Activated CD4-positive, alpha-beta T cell treated with anti-CD3 and anti-CD28 coated beads, Interleukin-2, amount 10 ng/mL, durations not matched to agents 7 days and 5 days (primary cell): ENCODE results near the gene ARG2. TPM values are rescaled to one million over a fixed set of nuclear protein-coding genes. Genes with fewer than 3 reads are reported as not detected.
A peak's percentile ranks its signal among the peaks of the same experiment; 100 is the strongest.
"Not testable (repeated sequence)": the region's sequence is repeated elsewhere in the genome, so short reads cannot be mapped to it uniquely, and the experiment has no call there.

Experiments used
- CTCF ChIA-PET: fragments of 350-600 bp; sonication (Branson Sonifier 250); formaldehyde crosslinking; loops from one replicate; lab custom pipeline; 2021; ENCODE audit warnings: antibody characterized with exemption; lab: Charles Lee
- POLR2A ChIA-PET: fragments of 350-600 bp; sonication (Branson Sonifier 250); formaldehyde crosslinking; loops from one replicate; lab custom pipeline; 2021; ENCODE audit warnings: antibody characterized with exemption; lab: Charles Lee
- DNase-seq: peaks from one replicate; pipeline ENCODE4 v3.0.0-alpha.2; 2020
- H3K27ac Mint-ChIP-seq: one replicate; pipeline ENCODE4 v1.8.0; 2021; ENCODE audit warnings: mild to moderate bottlenecking, moderate library complexity, mixed read lengths
- H3K27me3 Mint-ChIP-seq: one replicate; pipeline ENCODE4 v1.8.0; 2021; ENCODE audit warnings: mixed read lengths
- H3K36me3 Mint-ChIP-seq: one replicate; pipeline ENCODE4 v1.8.0; 2021; ENCODE audit warnings: low read depth, mixed read lengths
- H3K4me1 Mint-ChIP-seq: one replicate; pipeline ENCODE4 v1.8.0; 2021; ENCODE audit warnings: mixed read lengths
- H3K4me3 Mint-ChIP-seq: one replicate; pipeline ENCODE4 v1.8.0; 2021; ENCODE audit warnings: mild to moderate bottlenecking, moderate library complexity, mixed read lengths
- H3K9me3 Mint-ChIP-seq: one replicate; pipeline ENCODE4 v1.8.0; 2021; ENCODE audit warnings: mixed read lengths
- total RNA-seq, 2 experiments: library from RNA; stranded (reverse); gene quantifications; one replicate each; pipeline ENCODE4 v1.2.3, GENCODE V29; 2021

Gene ARG2
- total RNA-seq, 2 experiments from 2014 or later: 1.0 to 1.6 TPM

DNA sequence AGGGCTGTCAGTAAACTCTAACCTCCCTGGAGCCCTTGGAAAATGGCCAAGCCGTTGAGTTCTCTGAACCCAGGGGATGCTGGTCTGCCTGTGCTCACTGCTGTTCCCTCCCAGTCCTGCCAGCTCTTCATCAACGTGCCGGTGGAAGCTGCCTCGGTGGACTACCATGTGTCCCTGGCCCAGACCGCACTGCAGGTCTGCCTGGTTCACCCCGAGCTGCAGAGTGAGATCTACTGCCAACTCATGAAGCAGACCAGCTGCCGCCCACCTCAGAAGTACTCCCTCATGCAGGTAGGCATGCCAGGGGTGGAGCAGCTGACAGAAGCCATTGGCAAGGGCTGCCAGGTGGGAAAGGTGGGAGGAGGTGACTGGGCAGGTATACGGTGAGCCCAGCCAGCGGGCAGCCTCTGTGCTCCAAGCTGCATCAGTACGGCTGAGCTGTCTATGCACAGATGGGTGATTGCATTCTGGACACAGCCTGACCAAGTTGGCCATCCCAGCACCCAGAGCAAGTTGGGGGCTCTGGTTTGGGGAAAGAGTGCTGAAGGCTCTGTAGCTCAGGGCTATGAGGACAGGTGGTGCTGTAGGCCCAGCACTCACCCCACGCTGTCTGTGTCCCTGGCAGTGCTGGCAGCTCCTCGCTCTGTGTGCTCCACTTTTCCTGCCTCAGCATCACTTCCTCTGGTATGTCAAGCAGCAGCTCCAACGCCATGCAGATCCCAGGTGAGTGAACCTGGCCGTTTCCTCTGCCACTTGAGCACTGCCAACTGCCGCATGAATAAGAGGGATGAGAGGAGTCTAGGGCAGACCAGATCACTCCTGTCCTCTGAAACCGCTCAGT, 41.6 kb upstream of the ARG2 start:
- H3K4me1 Mint-ChIP-seq: peaks cover 7% of the 10 kb centered on the region
- ChIA-PET POLR2A (no interaction called here), CTCF (interaction anchor here (0.6 to 1.5 kb wide), 5 partner anchors 10 to 243 kb away, joined by 3 to 4 read pairs (median 4); no protein-coding TSS in a partner anchor)
- no peaks in the 10 kb centered on the region for H3K27me3 Mint-ChIP-seq
- H3K9me3 Mint-ChIP-seq: no peaks in the 10 kb centered on the region
- DNase-seq: no peak
- no peak overlapping the region for H3K27ac Mint-ChIP-seq
- H3K4me3 Mint-ChIP-seq: no peak overlapping the region
- no peaks in the 10 kb centered on the region for H3K36me3 Mint-ChIP-seq

DNA sequence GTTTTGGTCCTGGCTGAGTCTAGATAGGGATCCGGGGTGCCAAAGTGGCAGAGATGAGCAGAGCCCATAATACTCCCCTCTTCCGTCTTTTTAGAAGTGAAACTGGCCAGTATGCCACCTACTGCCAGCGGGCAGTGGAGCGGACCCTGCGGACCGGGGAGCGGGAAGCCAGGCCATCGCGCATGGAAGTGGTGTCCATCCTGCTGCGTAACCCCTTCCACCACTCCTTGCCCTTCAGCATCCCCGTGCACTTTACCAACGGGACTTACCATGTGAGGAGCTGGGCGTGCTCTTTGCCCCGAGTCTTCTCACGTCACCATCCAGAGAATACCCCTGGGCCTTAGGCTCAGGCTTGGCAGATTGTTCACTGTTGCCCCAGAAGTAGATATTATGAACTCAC, 40.7 kb upstream of the ARG2 start:
- H3K27me3 Mint-ChIP-seq: no peaks in the 10 kb centered on the region
- no peak overlapping the region for H3K27ac Mint-ChIP-seq
- no peaks in the 10 kb centered on the region for H3K9me3 Mint-ChIP-seq
- H3K4me3 Mint-ChIP-seq: no peak overlapping the region
- no peaks in the 10 kb centered on the region for H3K36me3 Mint-ChIP-seq
- POLR2A ChIA-PET: no interaction called here
- DNase-seq: no peak
- peaks cover 7% of the 10 kb centered on the region for H3K4me1 Mint-ChIP-seq
- CTCF ChIA-PET: interaction anchor here (0.8 to 2.5 kb wide), 3 partner anchors 8 to 27 kb away, joined by 3 to 10 read pairs (median 4); no protein-coding TSS in a partner anchor

- POLR2A ChIA-PET: no interaction called here
- DNase-seq: no peak
Observed at GRCh38 chr14:67579636-67580035, 40.1 kb upstream of the ARG2 start.

DNA sequence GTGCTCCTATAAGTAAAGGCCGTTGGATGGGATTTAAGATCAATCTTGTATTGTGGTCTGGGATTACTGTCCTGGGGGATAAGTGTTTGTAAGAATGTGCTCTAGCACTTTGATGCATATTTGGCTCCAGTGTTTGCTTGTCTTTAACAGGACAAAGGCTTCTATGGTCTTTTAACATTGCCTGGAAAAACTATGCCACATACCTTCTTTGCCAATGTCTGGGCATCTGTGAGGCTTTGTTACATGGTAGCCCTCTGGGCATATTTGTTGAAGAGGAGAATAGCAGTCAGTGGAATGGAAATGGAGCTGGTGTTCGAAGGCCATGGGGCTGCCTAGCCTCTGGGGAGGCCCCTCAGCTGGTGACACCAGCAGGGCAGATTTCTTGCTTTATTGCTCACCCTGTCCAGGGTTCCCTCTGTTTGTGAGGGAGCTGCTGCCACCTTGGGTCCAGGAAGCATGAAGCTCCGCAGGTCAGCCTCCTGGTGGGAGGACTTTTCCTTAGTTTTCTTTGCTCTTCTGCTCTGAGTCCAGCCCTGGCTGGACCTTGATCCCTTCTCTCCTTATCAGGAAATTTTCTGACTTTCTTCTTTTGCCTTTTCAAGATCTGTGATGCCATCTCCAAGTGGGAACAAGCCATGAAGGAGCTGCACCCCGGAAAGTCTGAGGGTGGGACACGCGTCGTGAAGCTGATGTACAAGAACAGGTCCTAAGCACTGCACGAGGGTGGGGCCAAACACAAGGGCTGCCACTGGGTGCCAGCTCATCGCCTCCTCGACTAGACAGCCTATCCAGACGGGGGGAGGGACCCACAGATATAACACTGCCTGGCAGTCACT, 39.2 kb upstream of the ARG2 start:
- H3K36me3 Mint-ChIP-seq: no peaks in the 10 kb centered on the region
- no peaks in the 10 kb centered on the region for H3K27me3 Mint-ChIP-seq
- ChIA-PET POLR2A (no interaction called here), CTCF (interaction anchor here (0.9 to 2.5 kb wide), 6 partner anchors 9 to 154 kb away, joined by 3 to 10 read pairs (median 4); partner anchors contain the start of gene PIGH)
- H3K4me1 Mint-ChIP-seq: peaks cover 7% of the 10 kb centered on the region
- H3K27ac Mint-ChIP-seq: no peak overlapping the region
- H3K4me3 Mint-ChIP-seq: no peak overlapping the region
- H3K9me3 Mint-ChIP-seq: no peaks in the 10 kb centered on the region
- no peak for DNase-seq

More at GRCh38 chr14:67579636-67580035, 40.1 kb upstream of the ARG2 start:
- Mint-ChIP-seq H3K27me3 (no peaks in the 10 kb centered on the region), H3K4me1 (peaks cover 7% of the 10 kb centered on the region), H3K4me3 (no peak overlapping the region), H3K9me3 (no peaks in the 10 kb centered on the region), H3K27ac (no peak overlapping the region), H3K36me3 (no peaks in the 10 kb centered on the region)
- CTCF ChIA-PET: interaction anchor here (1.4 to 2.5 kb wide), 3 partner anchors 8 to 14 kb away, joined by 4 to 10 read pairs (median 8); no protein-coding TSS in a partner anchor

DNA sequence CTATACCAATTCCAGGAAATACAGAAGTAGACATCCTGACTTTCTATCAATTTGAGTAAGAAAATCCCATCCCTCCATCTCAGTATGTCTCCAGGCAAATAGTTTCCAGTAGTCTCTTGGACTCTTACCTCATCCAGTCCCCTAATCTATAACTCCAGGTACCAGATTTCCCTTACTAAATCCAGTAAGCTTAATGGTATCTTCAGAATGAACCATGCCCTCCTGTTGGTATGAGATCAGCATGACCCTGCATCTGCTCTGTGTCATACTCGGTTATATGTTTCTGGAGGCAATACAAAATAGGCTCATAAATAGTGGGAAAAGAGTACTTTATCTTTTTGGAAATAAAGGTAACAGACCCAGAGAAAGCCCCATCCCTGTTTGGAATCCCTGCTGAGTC, 38.1 kb upstream of the ARG2 start:
- Mint-ChIP-seq H3K4me3 (no peak overlapping the region), H3K27me3 (no peaks in the 10 kb centered on the region), H3K36me3 (no peaks in the 10 kb centered on the region), H3K9me3 (no peaks in the 10 kb centered on the region), H3K4me1 (peaks cover 7% of the 10 kb centered on the region), H3K27ac (no peak overlapping the region)
- CTCF ChIA-PET: interaction anchor here (0.6 to 2.5 kb wide), 8 partner anchors 9 to 85 kb away, joined by 3 to 10 read pairs (median 4); partner anchors contain the start of gene PIGH
- DNase-seq: no peak
- POLR2A ChIA-PET: no interaction called here

- POLR2A ChIA-PET: no interaction called here
Observed at GRCh38 chr14:67582061-67582460, 37.7 kb upstream of the ARG2 start.

DNA sequence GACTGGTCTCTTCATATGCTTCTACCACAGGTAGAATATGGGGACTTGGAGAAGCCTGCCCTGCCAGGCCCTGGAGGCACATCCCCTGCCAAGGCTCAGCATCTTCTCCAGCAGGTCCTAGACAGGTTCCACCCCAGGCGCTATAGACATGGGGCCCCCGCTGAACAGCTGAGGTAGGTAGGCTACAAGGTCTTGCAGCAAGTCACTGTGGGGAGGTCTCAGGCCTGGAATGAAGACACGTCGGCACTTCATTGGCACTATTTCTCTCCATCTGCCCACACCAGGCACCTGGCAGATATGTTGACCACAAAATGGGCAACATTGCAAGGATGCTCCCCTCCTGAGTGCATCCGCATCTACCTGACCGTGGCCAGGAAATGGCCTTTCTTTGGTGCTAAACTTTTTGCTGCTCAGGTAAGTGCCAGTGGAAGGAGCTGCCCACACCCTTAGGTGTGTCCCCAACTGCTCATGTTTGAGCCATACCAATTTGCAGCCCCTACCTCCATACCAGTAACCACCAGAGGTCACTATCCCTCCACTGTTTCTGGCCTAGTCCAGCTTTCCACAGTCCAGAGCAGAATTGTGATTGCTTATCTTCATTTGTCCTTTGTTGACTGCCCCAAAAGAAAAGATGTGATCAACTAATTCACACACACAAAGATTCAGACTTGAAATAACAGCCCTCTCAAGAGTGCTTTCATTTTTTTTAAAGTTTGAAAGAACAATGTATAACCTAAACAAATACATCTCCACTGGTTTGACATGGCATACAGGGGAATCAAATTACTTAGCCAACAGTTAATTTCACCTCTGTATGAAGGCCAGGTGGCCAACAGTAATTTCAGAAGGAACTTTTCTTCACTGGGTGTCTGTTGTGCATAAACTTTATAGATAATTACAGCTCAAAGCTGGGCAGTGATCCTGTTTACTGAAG, 35.7 kb upstream of the ARG2 start:
- Mint-ChIP-seq H3K4me1 (peaks cover 7% of the 10 kb centered on the region), H3K27ac (no peak overlapping the region), H3K9me3 (no peaks in the 10 kb centered on the region), H3K27me3 (no peaks in the 10 kb centered on the region), H3K36me3 (peaks cover 3% of the 10 kb centered on the region), H3K4me3 (no peak overlapping the region)
- peak; percentile 40 for DNase-seq
- POLR2A ChIA-PET: no interaction called here
- CTCF ChIA-PET: interaction anchor here (0.6 to 3.1 kb wide), 9 partner anchors 12 to 157 kb away, joined by 3 to 10 read pairs (median 5); partner anchors contain the start of genes PIGH, RDH12 and VTI1B

More at GRCh38 chr14:67582061-67582460, 37.7 kb upstream of the ARG2 start:
- CTCF ChIA-PET: interaction anchor here (1.0 to 2.5 kb wide), 4 partner anchors 9 to 85 kb away, joined by 3 to 8 read pairs (median 4); no protein-coding TSS in a partner anchor
- DNase-seq: no peak
- no peak overlapping the region for H3K27ac Mint-ChIP-seq
- H3K4me1 Mint-ChIP-seq: peaks cover 7% of the 10 kb centered on the region
- H3K27me3 Mint-ChIP-seq: no peaks in the 10 kb centered on the region
- H3K4me3 Mint-ChIP-seq: no peak overlapping the region
- no peaks in the 10 kb centered on the region for H3K9me3 Mint-ChIP-seq
- H3K36me3 Mint-ChIP-seq: no peaks in the 10 kb centered on the region

DNA sequence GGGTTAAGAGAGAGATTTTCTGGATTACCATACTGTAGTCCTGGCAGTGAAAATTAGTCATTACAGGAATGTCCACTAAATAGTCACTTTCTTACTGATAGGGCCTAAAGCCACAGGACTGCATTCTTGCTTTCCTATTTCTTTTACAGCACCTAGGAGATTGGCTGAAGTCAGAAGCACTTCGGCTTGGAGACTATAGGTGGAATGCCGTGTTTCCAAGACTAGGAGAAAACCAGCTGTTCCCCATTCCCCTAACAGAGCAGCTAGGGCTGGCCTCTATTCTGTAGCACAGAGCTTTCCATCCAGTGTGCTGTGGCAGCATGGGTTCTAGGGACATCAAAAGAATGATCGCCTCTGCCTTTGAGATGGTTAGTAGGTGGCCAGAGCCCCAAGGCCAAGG, 34.7 kb upstream of the ARG2 start:
- H3K4me3 Mint-ChIP-seq: no peak overlapping the region
- no peak for DNase-seq
- ChIA-PET POLR2A (no interaction called here), CTCF (interaction anchor here (1.1 to 3.1 kb wide), 5 partner anchors 14 to 158 kb away, joined by 4 to 10 read pairs (median 7); partner anchors contain the start of genes PIGH and RDH12)
- H3K27me3 Mint-ChIP-seq: no peaks in the 10 kb centered on the region
- peaks cover 7% of the 10 kb centered on the region for H3K4me1 Mint-ChIP-seq
- no peaks in the 10 kb centered on the region for H3K9me3 Mint-ChIP-seq
- H3K36me3 Mint-ChIP-seq: peaks cover 5% of the 10 kb centered on the region
- H3K27ac Mint-ChIP-seq: no peak overlapping the region

- Mint-ChIP-seq H3K36me3 (peaks cover 5% of the 10 kb centered on the region), H3K9me3 (no peaks in the 10 kb centered on the region), H3K4me3 (no peak overlapping the region), H3K27me3 (no peaks in the 10 kb centered on the region), H3K27ac (no peak overlapping the region), H3K4me1 (peaks cover 4% of the 10 kb centered on the region)
- DNase-seq: no peak
- ChIA-PET CTCF (interaction anchor here (1.5 kb wide), 2 partner anchors 14 to 15 kb away, joined by 5 to 6 read pairs; partner anchors contain the start of gene PIGH), POLR2A (no interaction called here)
Observed at GRCh38 chr14:67586369-67586768, 33.4 kb upstream of the ARG2 start.

DNA sequence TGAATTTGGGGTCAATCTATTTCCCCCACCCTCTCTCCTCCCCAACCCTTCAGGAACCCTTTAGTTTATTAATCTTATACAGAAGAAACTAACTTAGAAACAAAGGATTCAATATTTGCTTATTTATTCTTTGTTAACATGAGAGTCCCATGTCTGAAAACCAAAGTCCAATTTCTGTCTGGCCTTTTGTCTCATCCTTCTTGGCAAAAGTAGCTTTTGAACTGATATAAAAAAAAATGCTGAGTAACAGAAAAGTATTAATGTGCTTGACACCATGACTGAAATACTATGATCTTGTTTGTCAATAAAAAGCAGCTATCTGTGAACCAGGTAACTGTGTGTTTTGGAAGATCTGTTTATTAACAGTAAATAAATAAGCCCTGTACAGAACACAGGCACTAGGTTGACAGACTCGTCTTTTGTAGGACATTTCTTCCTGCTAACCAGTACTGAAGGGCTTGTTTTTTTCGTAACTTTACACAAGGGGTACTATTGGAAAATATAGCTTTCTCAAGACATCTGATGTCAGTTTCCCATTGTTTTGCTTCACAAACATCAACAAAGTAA, 30.4 kb upstream of the ARG2 start:
- no peak overlapping the region for H3K4me3 Mint-ChIP-seq
- POLR2A ChIA-PET: no interaction called here
- H3K4me1 Mint-ChIP-seq: no peaks in the 10 kb centered on the region
- peaks cover 11% of the 10 kb centered on the region for H3K36me3 Mint-ChIP-seq
- H3K27me3 Mint-ChIP-seq: no peaks in the 10 kb centered on the region
- no peak overlapping the region for H3K27ac Mint-ChIP-seq
- no peaks in the 10 kb centered on the region for H3K9me3 Mint-ChIP-seq
- CTCF ChIA-PET: interaction anchor here (0.7 to 2.4 kb wide), 3 partner anchors 11 to 151 kb away, joined by 3 to 10 read pairs (median 6); partner anchors contain the start of gene PIGH
- DNase-seq: no peak

DNA sequence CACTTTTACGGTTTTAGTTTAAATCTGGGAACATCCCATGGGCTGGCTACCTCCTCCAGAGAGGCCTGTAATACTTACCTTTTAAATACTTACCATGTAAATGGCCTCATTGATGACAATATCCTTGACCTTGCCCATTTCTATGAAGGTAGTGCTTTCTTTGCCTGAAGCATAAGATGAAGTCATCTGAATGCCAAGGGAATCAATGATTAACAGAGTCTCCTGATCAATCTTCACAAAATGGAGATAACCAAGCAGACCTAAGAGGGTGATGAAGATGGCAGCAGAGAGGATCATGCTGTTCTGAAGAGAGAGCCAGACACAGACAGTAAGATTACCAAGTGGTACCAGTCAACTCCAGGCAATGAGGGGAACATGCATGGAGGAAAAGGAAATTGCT, 26.1 kb upstream of the ARG2 start:
- H3K9me3 Mint-ChIP-seq, DNase-seq, H3K4me3 Mint-ChIP-seq, H3K27me3 Mint-ChIP-seq, POLR2A ChIA-PET, H3K27ac Mint-ChIP-seq: not testable (repeated sequence)
- Mint-ChIP-seq H3K36me3 (peaks cover 17% of the 10 kb centered on the region), H3K4me1 (peaks cover 18% of the 10 kb centered on the region)
- CTCF ChIA-PET: interaction anchor here (1.2 to 1.7 kb wide), 2 partner anchors 11 to 13 kb away, joined by 3 to 4 read pairs; no protein-coding TSS in a partner anchor
